HepG2 (cell line): ENCODE data around the gene BRCA1. TPM values are rescaled to one million over a fixed set of nuclear protein-coding genes. Genes with fewer than 3 reads are reported as not detected.
A peak's percentile ranks its signal among the peaks of the same experiment; 100 is the strongest.

Experiments used
- CBFB ChIP-seq: sonication (generic); formaldehyde crosslinking; IDR thresholded peaks from 2 replicates; pipeline ENCODE4 v1.4.0; 2020; ENCODE audit warnings: missing genetic modification reagents
- CBX2 ChIP-seq, 2 experiments: fragments of 200-600 bp in 1 of 2; sonication (generic); formaldehyde crosslinking in 1 of 2; IDR thresholded peaks; 2 replicates each; pipeline versions ENCODE4 v1.7.0 to v1.8.1; 2018 to 2022; ENCODE audit warnings: low read depth in 2 of 2, low read length in 1 of 2, mild to moderate bottlenecking in 1 of 2, missing genetic modification reagents in 1 of 2
- CBX5 ChIP-seq: sonication (generic); formaldehyde crosslinking; IDR thresholded peaks from 2 replicates; pipeline ENCODE4 v1.4.0; 2020; ENCODE audit warnings: missing genetic modification reagents, borderline replicate concordance
- CEBPG ChIP-seq: IDR thresholded peaks from 2 replicates; pipeline ENCODE4 v1.6.1; 2016
- FOSL2 ChIP-seq: sonication (generic); formaldehyde crosslinking; IDR thresholded peaks from 2 replicates; pipeline ENCODE4 v1.4.0; 2020; ENCODE audit warnings: missing genetic modification reagents
- HNRNPUL1 ChIP-seq: fragments of 200-400 bp; formaldehyde crosslinking; IDR thresholded peaks from 2 replicates; pipeline ENCODE4 v1.6.1; 2017; ENCODE audit warnings: low read depth, mild to moderate bottlenecking, low read length, moderate library complexity
- KDM4B ChIP-seq: sonication (generic); formaldehyde crosslinking; IDR thresholded peaks from 2 replicates; pipeline ENCODE4 v1.4.0; 2020; ENCODE audit warnings: missing genetic modification reagents
- KLF6 ChIP-seq: IDR thresholded peaks from 2 replicates; pipeline ENCODE4 v1.8.0; 2016; ENCODE audit warnings: missing biosample characterization, missing genetic modification reagents
- MTF2 ChIP-seq: sonication (generic); formaldehyde crosslinking; IDR thresholded peaks from 2 replicates; pipeline ENCODE4 v1.5.0; 2020; ENCODE audit warnings: missing genetic modification reagents, borderline replicate concordance
- NFRKB ChIP-seq: fragments of 450-650 bp; IDR thresholded peaks from 2 replicates; pipeline ENCODE4 v1.6.1; 2017
- PATZ1 ChIP-seq: sonication (generic); formaldehyde crosslinking; IDR thresholded peaks from 2 replicates; pipeline ENCODE4 v1.4.0; 2020; ENCODE audit warnings: missing genetic modification reagents
- PHF8 ChIP-seq: sonication (generic); formaldehyde crosslinking; IDR thresholded peaks from 2 replicates; pipeline ENCODE4 v1.5.0; 2020; ENCODE audit warnings: missing genetic modification reagents
- SIN3B ChIP-seq: fragments of 150-350 bp; IDR thresholded peaks from 2 replicates; pipeline ENCODE4 v1.6.1; 2014; ENCODE audit warnings: low read length
- SNAPC5 ChIP-seq: sonication (generic); formaldehyde crosslinking; IDR thresholded peaks from 2 replicates; pipeline ENCODE4 v1.8.1; 2023; ENCODE audit warnings: mild to moderate bottlenecking, missing genetic modification reagents, borderline replicate concordance
- THAP7 ChIP-seq: sonication (generic); formaldehyde crosslinking; IDR thresholded peaks from 2 replicates; pipeline ENCODE4 v1.8.1; 2023; ENCODE audit warnings: mild to moderate bottlenecking, missing genetic modification reagents
- ZBTB39 ChIP-seq: sonication (generic); formaldehyde crosslinking; IDR thresholded peaks from 2 replicates; pipeline ENCODE4 v1.5.0; 2020; ENCODE audit warnings: missing genetic modification reagents
- ZNF17 ChIP-seq: sonication (generic); formaldehyde crosslinking; IDR thresholded peaks from 2 replicates; pipeline ENCODE4 v1.5.0; 2020; ENCODE audit warnings: mild to moderate bottlenecking, missing genetic modification reagents
- ZNF296 ChIP-seq: sonication (generic); formaldehyde crosslinking; conservative IDR thresholded peaks from 2 replicates; pipeline ENCODE4 v1.5.0; 2020; ENCODE audit warnings: mild to moderate bottlenecking, missing genetic modification reagents
- ZNF317 ChIP-seq: sonication (generic); formaldehyde crosslinking; IDR thresholded peaks from 2 replicates; pipeline ENCODE4 v1.5.0; 2020; ENCODE audit warnings: mild to moderate bottlenecking, missing genetic modification reagents
- ZNF354B ChIP-seq: sonication (generic); formaldehyde crosslinking; IDR thresholded peaks from 2 replicates; pipeline ENCODE4 v1.8.0; 2022; ENCODE audit warnings: mild to moderate bottlenecking, missing genetic modification reagents
- ZNF414 ChIP-seq: sonication (generic); formaldehyde crosslinking; IDR thresholded peaks from 2 replicates; pipeline ENCODE4 v1.5.0; 2020; ENCODE audit warnings: missing genetic modification reagents
- ZNF737 ChIP-seq: sonication (generic); formaldehyde crosslinking; IDR thresholded peaks from 2 replicates; pipeline ENCODE4 v1.5.0; 2020; ENCODE audit warnings: missing genetic modification reagents, mild to moderate bottlenecking, borderline replicate concordance
- ZNF746 ChIP-seq: sonication (generic); formaldehyde crosslinking; IDR thresholded peaks from 2 replicates; pipeline ENCODE4 v1.8.0; 2022; ENCODE audit warnings: mild to moderate bottlenecking, missing genetic modification reagents
- ZSCAN25 ChIP-seq: sonication (generic); formaldehyde crosslinking; IDR thresholded peaks from 2 replicates; pipeline ENCODE4 v1.8.0; 2022; ENCODE audit warnings: mild to moderate bottlenecking, missing genetic modification reagents
- polyA plus RNA-seq, 8 experiments: library from polyadenylated mRNA; depleted of rRNA in 3 of 8; stranded (reverse) in 7 of 8; unstranded in 1 of 8; fragments of >200 nt; fragmentation: Illumina TruSeq in 4 of 8; extraction: Trizol in 4 of 8; gene quantifications; 2 replicates each; pipeline versions ENCODE4 v1.2.1 to v1.2.3, GENCODE V29; 2011 to 2016; ENCODE audit warnings: low read depth in 4 of 8, missing spikeins in 1 of 8, mixed read lengths in 1 of 8; ENCODE audit not compliant: insufficient read depth in 1 of 8
- total RNA-seq, 5 experiments: library from RNA; depleted of rRNA; stranded (reverse); fragments of >200 nt; fragmentation: Illumina TruSeq; extraction: Trizol; gene quantifications; 2 replicates each; pipeline ENCODE4 v1.2.3, GENCODE V29; 2016; ENCODE audit warnings: low read depth in 1 of 5

BRCA1 gene
- total and polyA plus RNA-seq, 2 of the 13 experiments (the other 11 are each of a cell fraction or from before 2014, with no cell fraction given), result 13.3 to 37.5 TPM

GRCh38 chr17:43020789-43021740, 104.1 kb downstream of the BRCA1 start (continued):
- TF ChIP-seq ZNF414 (CRISPR knock-in tag) (peak; percentile 85), ZNF737 (0 out of 2 replicates have a peak, but pooled peaks have one; percentile 48), ZNF746 (CRISPR knock-in tag) (peak; percentile 51; the same call in 1 of the 2 replicates), PHF8 (CRISPR knock-in tag) (peak; percentile 42), CEBPG (CRISPR knock-in tag) (peak; percentile 22; the same call in 1 of the 2 replicates), CBFB (CRISPR knock-in tag) (peak; percentile 61; the same call in 1 of the 2 replicates), ZNF317 (CRISPR knock-in tag) (0 out of 2 replicates have a peak, but pooled peaks have one; percentile 25), SIN3B (0 out of 2 replicates have a peak, but pooled peaks have one; percentile 22), HNRNPUL1 (no peak), SNAPC5 (0 out of 2 replicates have a peak, but pooled peaks have one; percentile 51), ZNF296 (CRISPR knock-in tag) (0 out of 2 replicates have a peak, but pooled peaks have one; percentile 28), CBX2 (IDR thresholded peaks at IDR 0.05; ENCODE audit: low read depth, low read length) (no peak), CBX2 (CRISPR knock-in tag; IDR thresholded peaks at IDR 0.05; ENCODE audit: low read depth) (no peak; the same call in 1 of the 2 replicates), FOSL2 (CRISPR knock-in tag) (peak; percentile 89), KLF6 (CRISPR knock-in tag) (0 out of 2 replicates have a peak, but pooled peaks have one; percentile 23), NFRKB (no peak), ZSCAN25 (no peak), ZBTB39 (CRISPR knock-in tag) (0 out of 2 replicates have a peak, but pooled peaks have one; percentile 49), ZNF354B (CRISPR knock-in tag) (peak; percentile 61; the same call in 1 of the 2 replicates), KDM4B (CRISPR knock-in tag) (0 out of 2 replicates have a peak, but pooled peaks have one; percentile 19), THAP7 (CRISPR knock-in tag) (peak; percentile 12; the same call in 1 of the 2 replicates), MTF2 (CRISPR knock-in tag) (peak; percentile 72; the same call in 1 of the 2 replicates), CBX5 (0 out of 2 replicates have a peak, but pooled peaks have one; percentile 14), ZNF17 (no peak), PATZ1 (CRISPR knock-in tag) (peak; percentile 99)
